ENCODE measurements around the gene CBLB.
"Not testable (repeated sequence)": the region's sequence is repeated elsewhere in the genome, so short reads cannot be mapped to it uniquely, and the experiment has no call there.

CBLB gene

GRCh38 chr3:105747060-105747541 is 121.7 kb downstream of the CBLB start:
- no peak for DNase-seq

- DNase-seq: no peak
Observed at GRCh38 chr3:105746231-105746996, 122.4 kb downstream of the CBLB start.

DNA sequence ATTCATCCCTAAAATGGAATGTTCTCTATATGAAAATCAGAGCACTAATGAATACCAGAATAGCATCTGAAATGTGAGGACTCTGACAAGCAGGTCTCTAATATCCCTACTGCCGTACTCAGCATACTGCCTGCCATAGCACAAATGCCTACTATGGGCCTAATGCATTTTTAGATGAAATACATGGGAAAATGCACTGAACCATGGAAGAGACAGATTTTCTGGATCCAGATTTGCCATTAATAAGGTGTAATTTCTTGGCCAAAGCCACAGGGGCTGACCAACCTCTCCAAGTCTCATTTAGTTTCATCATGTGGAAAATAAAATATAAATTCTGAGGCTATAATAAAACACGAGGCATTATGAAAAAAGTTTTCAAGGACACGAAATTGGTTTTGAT is 123.8 kb downstream of the CBLB start:
- DNase-seq: no peak

GRCh38 chr3:105744202-105744601 is 124.6 kb downstream of the CBLB start:
- DNase-seq: no peak

GRCh38 chr3:105733356-105733755 is 135.5 kb downstream of the CBLB start:
- no peak for DNase-seq

DNA sequence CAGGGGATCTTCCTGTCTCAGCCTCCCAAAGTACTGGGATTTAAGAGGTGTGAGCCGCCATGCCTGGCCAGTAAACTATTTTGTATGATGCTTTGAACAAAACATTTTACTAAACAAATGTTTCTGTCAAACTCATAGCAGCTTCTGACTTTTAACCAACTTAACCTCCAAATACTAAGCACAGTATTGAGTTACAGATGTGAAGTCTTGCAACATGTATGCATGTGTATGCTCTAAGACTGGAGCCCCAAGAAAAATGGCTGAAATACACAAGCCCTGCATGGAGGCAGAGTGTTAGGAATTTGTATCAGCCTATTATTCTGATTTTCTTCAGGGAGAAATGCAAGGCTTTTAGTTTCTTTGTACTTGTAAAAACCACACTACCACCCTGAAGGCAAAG is 137.1 kb downstream of the CBLB start:
- no peak for DNase-seq

DNA sequence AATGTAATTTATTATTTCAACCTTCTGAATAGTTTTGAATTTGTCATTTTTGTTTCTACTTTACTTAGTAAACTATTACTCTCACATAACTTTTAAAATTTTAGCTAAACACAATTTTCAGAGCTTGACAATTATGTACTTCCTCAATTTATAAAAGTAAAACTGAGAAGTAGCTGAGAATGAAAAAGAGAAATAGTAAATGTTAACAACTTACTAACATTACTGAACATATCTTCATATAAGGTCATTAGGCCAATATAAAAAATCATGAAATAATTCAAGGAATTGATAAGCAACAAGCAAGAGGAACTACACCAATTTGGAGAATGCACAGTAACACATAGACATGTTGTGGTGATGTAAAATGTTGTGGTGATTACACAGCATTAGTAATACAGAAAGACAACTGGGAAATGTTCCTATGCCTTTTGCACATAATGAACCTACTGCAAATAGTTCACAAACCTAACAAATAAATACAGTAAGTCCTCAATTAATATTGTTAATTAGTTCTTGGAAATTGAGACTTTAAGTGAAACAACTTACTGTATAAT is 137.9 kb downstream of the CBLB start:
- no peak for DNase-seq

DNA sequence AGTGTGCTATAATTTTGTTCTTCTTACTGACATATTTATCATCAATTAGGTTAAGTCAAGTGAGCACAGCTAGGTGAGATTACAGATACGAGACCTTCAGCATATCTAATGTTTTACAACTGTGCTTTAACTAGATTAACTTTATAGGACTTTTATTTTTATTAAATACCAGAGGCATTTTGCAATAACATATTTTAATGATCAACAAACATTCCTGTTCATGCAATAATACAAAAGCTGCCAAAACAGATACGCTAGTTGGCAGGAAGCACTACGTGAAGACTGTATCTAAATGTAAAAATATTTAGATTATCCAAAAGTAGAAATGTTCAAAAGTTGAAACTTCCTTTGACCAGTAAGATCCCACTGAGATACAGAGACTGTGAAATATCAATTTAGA is 139.1 kb downstream of the CBLB start:
- no peak for DNase-seq

DNA sequence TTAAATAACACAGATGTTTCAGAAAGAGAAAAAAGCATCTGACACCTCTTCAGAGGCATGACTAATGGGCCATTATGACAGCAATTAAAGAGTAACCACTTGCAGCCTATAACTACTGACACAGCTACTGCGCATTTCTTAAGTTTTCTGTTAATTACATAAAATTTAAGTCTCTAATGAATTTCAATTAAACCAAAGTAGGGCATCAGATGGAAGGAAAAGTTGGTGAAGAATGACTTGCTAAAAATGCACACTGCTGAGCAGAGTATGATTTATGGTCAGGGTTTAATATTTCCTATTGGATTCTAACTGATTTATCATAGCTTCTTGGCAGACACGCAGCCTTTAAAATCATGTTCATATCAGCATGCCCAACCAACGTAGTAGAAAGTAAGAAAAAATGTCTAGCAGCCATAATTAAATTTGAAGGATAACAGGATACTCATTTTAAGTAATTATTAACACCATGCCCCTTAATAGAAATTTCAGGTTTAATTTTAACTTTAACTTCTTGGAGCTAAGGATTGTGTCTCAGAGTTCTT is 140.0 kb downstream of the CBLB start:
- DNase-seq: peak; percentile 46

GRCh38 chr3:105727036-105727435 is 141.8 kb downstream of the CBLB start:
- DNase-seq: not testable (repeated sequence)

DNA sequence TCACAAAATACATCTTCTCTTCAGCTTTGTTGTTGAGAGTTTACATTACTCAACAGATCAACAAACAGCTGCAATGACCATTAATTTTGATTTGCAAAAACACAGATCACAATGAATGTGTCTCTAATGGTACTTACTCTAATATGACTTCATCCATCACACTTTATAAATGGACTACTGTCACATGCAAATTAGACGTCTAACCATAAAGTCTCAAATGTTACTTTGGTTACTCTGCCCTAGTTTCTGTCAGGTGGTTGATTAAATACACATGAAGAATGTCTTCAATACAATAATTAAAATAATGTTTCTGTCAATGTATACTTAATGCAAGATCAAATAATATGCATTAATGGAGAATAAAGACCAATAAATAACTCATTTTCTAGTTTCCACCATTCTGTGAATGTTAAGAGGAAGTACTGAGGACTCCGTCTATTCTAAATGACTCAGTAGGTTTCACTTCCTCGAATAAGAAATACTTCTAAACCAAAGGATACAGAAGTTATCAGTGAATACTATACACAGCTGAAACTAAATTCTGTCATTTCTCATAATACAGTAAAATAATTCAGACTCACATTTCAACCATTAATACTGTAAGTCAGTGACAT is 145.8 kb downstream of the CBLB start:
- DNase-seq: no peak

DNA sequence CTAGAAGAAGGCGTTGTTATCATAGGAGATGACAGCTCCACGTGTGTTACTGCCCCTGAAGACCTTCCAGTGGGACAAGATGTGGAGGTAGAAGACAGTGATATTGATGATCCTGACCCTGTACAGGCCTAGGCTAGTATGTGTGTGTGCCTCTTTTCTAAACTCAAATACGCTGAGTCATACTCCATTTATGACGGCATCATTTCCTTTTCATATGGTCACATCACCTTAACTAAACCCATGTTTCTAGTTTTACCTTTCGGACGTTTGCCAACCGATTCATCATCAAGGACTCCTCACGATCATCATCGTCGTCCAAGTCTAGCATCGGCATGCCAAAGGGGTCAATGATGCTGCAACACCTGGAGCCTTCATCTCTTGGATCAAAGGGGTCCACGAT is 149.0 kb downstream of the CBLB start:
- DNase-seq: no peak

DNA sequence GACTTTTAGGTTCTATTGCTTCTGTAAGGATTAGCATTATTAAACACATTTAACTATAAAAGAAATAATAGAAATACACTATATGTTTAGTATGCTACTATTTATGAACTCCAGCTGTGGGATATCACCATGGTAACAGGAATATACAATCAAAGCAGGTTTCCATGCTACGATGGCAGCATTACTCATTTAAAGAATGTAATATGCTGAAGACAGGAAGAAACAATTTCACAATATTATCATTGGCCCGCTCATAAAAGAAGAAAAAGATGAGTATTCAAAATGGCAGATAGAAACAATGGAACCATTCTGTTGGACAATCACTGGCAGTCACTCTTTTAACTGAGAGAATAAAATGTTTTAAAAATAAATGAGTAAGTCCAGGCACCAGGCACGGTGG is 153.4 kb downstream of the CBLB start:
- DNase-seq: no peak

- DNase-seq: no peak
Observed at GRCh38 chr3:105714453-105714852, 154.4 kb downstream of the CBLB start.

GRCh38 chr3:105708980-105709379 is 159.8 kb downstream of the CBLB start:
- DNase-seq: no peak

DNA sequence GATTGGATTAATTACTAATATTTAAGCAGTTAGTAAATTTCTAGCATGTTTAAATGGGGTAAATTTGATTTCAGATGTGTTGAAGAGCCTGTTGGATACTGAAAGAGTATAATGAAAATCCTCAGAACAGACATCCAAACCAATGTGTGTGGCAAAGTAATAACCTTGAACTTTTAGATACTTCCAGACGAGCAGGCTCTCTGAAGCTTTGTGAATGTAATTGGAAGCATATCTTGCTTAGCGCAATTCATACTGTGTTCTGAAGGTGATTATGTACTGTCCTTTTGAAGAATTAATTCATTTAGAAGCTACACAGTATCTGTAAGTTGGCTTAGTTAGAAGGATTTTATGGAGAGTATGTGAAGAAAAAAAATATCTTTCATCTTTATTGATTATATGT is 161.8 kb downstream of the CBLB start:
- DNase-seq: no peak

DNA sequence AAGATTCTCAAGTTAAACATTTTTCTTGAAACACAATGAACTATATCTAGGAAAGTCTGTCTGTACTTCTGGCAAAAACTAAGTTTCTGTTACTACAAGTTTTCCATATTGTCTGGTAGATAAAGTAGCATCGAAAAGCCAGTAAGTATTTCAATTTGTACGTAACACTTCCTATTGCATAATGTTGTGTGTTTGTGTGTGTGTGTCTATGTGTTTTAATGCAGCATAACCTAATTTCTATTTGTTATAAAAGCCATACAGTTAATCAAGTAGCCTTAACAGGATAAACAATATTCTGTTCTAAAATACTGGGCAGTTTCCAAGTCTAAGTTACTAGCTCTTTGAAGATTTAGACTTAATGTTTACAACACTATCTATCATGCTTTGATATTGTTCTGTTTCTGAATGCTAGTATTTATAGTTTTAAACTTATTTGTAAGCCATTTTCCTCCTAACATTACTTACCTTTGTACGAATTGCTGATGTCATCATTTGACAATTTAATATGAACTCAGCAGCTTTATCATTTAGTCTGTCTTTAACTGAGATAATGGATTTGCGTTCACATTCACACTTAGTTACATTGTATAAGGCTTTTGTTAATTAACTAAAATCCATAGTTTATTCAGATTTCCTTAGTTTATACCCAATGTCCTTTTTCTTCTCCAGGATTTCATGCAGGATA is 163.9 kb downstream of the CBLB start:
- no peak for DNase-seq

- DNase-seq: no peak
Observed at GRCh38 chr3:105700575-105700974, 168.2 kb downstream of the CBLB start.

DNA sequence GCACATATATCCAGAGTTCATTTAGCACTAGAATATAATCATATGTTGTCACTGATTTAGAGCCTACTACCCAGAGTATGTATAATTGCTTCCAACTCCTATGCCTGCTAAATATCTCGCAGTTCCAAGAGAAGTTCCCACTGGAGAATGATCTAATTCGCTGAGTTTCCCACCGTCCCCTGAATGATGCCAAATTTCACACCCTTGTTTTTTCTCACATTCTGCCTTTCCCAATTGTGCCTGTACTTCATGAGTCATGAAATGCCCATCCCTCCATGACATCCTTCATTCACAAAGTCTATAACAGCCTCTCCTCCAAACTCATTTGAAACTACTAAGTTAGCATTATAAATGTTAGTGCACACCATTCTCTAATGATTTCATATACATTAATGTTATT is 177.2 kb downstream of the CBLB start:
- no peak for DNase-seq

GRCh38 chr3:105691053-105691452 is 177.8 kb downstream of the CBLB start:
- no peak for DNase-seq

DNA sequence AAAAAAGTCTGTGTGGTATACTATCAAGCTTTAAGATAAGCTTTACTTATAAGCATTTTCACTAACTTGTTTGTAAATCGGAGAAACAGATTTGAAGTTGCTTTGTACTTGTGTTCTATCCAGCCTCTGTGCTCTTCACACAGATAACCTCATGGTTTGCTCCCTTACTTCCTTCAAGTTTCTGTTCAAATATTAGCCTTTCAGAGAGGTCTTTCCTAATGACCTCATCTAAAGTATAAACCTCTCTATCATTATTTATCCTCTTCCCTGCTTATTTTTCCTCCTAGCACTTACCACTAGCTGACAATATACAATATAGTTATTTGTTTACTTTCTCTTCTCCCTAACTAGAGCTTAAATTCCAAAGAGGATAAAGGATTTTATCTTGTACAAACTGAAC is 180.0 kb downstream of the CBLB start:
- DNase-seq: peak; percentile 42

- peak; percentile 28 for DNase-seq
Observed at GRCh38 chr3:105686278-105686897, 182.4 kb downstream of the CBLB start.

GRCh38 chr3:105679951-105680350 is 188.9 kb downstream of the CBLB start:
- no peak for DNase-seq
